Posterior vena cava (tissue), 2 donors: ENCODE measurements around the gene ARHGAP40. TPM values are rescaled to one million over a fixed set of nuclear protein-coding genes. Genes with fewer than 3 reads are reported as not detected.
"Not testable (repeated sequence)": the region's sequence is repeated elsewhere in the genome, so short reads cannot be mapped to it uniquely, and the experiment has no call there.

ENCODE experiments used
- DNase-seq: peaks from one replicate; pipeline ENCODE4 v3.0.0-alpha.2; 2020; ENCODE audit warnings: low spot score
- intact Hi-C, 2 donors: fragments of 100-400 bp; cut with DNase I; formaldehyde crosslinking; loops; one replicate each; pipeline versions ENCODE4 v1.14.1 to v1.14.2; 2022 to 2023
- total RNA-seq, 2 donors: library from RNA; stranded (reverse); fragmentation: NEBNext Ultra II Directional; extraction: Animal tissue kit (Norgen Biotek cat#: 25700); gene quantifications; one replicate each; pipeline ENCODE4 v1.2.1, GENCODE V29; 2021
- donor health status: DM: yes; HTN: yes; CAD: no.
- donor health status: DM: yes; HTN: yes; CAD: no.

Gene ARHGAP40
- total RNA-seq, 2 donors from 2014 or later, result not detected

- intact Hi-C loops, result no loop called here
- no peak for DNase-seq
These were observed 16.0 kb upstream of the ARHGAP40 start for GRCh38 chr20:38585404-38586180.

GRCh38 chr20:38586181-38586525, 15.5 kb upstream of the ARHGAP40 start:
- no peak for DNase-seq
- intact Hi-C loops, result no loop called here

GRCh38 chr20:38588303-38588702, 13.3 kb upstream of the ARHGAP40 start:
- no peak for DNase-seq

GRCh38 chr20:38589351-38589750, 12.3 kb upstream of the ARHGAP40 start:
- intact Hi-C loops, result no loop called here
- DNase-seq, result no peak

More at GRCh38 chr20:38588303-38588702, 13.3 kb upstream of the ARHGAP40 start:
- intact Hi-C loops, result no loop called here

GRCh38 chr20:38589967-38590675, 11.5 kb upstream of the ARHGAP40 start:
- intact Hi-C loops, result no loop called here
- DNase-seq, result no peak

GRCh38 chr20:38590676-38591473, 10.7 kb upstream of the ARHGAP40 start:
- intact Hi-C loops, result no loop called here
- DNase-seq, result no peak

GRCh38 chr20:38591474-38592410, 9.9 kb upstream of the ARHGAP40 start:
- DNase-seq, result no peak
- intact Hi-C loops, result no loop called here

- intact Hi-C loops, DNase-seq: not testable (repeated sequence)
These were observed 9.2 kb upstream of the ARHGAP40 start for GRCh38 chr20:38592411-38592790.

- DNase-seq, intact Hi-C loops: not testable (repeated sequence)
These were observed 7.3 kb upstream of the ARHGAP40 start for GRCh38 chr20:38594281-38594680.

GRCh38 chr20:38595886-38596285, 5.7 kb upstream of the ARHGAP40 start:
- intact Hi-C loops, DNase-seq: not testable (repeated sequence)

GRCh38 chr20:38599410-38599882, 2.2 kb upstream of the ARHGAP40 start:
- DNase-seq, result no peak
- intact Hi-C loops, result no loop called here

- DNase-seq, result no peak
- intact Hi-C loops, result no loop called here
These were observed 1.6 kb upstream of the ARHGAP40 start for GRCh38 chr20:38600057-38600456.

- intact Hi-C loops, result no loop called here
- DNase-seq, result no peak
These were observed 574 bp downstream of the ARHGAP40 start for GRCh38 chr20:38602185-38602581.

- intact Hi-C loops, result no loop called here
- DNase-seq, result no peak
These were observed 1.7 kb downstream of the ARHGAP40 start for GRCh38 chr20:38603286-38603685.

GRCh38 chr20:38604873-38605303, 3.3 kb downstream of the ARHGAP40 start:
- intact Hi-C loops, result no loop called here
- DNase-seq, result no peak

- no peak for DNase-seq
- intact Hi-C loops, result no loop called here
These were observed 5.7 kb downstream of the ARHGAP40 start for GRCh38 chr20:38607351-38607750.

- no peak for DNase-seq
- intact Hi-C loops, result no loop called here
These were observed 6.6 kb downstream of the ARHGAP40 start for GRCh38 chr20:38608188-38608587.

- no peak for DNase-seq
- intact Hi-C loops, result no loop called here
These were observed 8.2 kb downstream of the ARHGAP40 start for GRCh38 chr20:38609815-38610214.

GRCh38 chr20:38610521-38610920, 8.9 kb downstream of the ARHGAP40 start:
- no peak for DNase-seq
- intact Hi-C loops, result no loop called here
